Pancreas (tissue), 10 donors: Measurements from ENCODE around the gene NFXL1. TPM values are rescaled to one million over a fixed set of nuclear protein-coding genes. Genes with fewer than 3 reads are reported as not detected.

ENCODE experiments used
- ATAC-seq, 4 donors: fragments of 200-7000 bp; cut with Tn5 transposase; one replicate each; pipeline versions ENCODE4 v1.8.0 to v1.9.1; 2020; ENCODE audit warnings: mild to moderate bottlenecking in 4 of 4, moderate library complexity in 4 of 4
- DNase-seq, 6 donors: peaks; one replicate each; pipeline ENCODE4 v3.0.0-alpha.2; 2020
- FAIRE-seq: peaks from 2 replicates; lab custom pipeline; 2012; peaks lifted over from hg19 to GRCh38; lab: Jason Lieb, UNC
- H3K27ac ChIP-seq, 4 donors: fragments of 200-600 bp; sonication (generic); 1 replicate in 3 of 4; 2 replicates in 1 of 4; pipeline versions ENCODE4 v1.5.0 to v1.8.0; 2020
- H3K27me3 ChIP-seq, 4 donors: fragments of 200-600 bp; one replicate each; pipeline ENCODE4 v1.8.0; 2021
- H3K36me3 ChIP-seq, 3 donors: fragments of 200-600 bp; sonication (generic) in 1 of 3; one replicate each; pipeline versions ENCODE4 v1.5.0 to v1.8.0; 2020 to 2021
- H3K4me1 ChIP-seq, 3 donors: fragments of 200-600 bp; one replicate each; pipeline ENCODE4 v1.8.0; 2021
- H3K4me3 ChIP-seq, 4 donors: fragments of 200-600 bp; sonication (generic) in 2 of 4; one replicate each; pipeline versions ENCODE4 v1.5.0 to v1.8.0; 2020 to 2021
- H3K9me3 ChIP-seq, 4 donors: fragments of 200-600 bp; one replicate each; pipeline ENCODE4 v1.8.0; 2021
- CTCF ChIP-seq, 4 donors: fragments of 200-600 bp; sonication (generic) in 3 of 4; IDR thresholded peaks; one replicate each; pipeline versions ENCODE4 v1.5.0 to v1.8.0; 2021; ENCODE audit warnings: antibody characterized with exemption in 4 of 4
- WGBS, 2 donors: extraction: QIAGEN DNeasy Blood & Tissue Kit; methylation state at CpG; one replicate each; pipeline ENCODE4 v1.1.7; 2013; 5-methylcytosine and 5-hydroxymethylcytosine counted together
- intact Hi-C, 3 donors: fragments of 100-400 bp; cut with DNase I; formaldehyde crosslinking; loops; one replicate each; pipeline versions ENCODE4 v1.11.1 to v1.14.2; 2022
- polyA plus RNA-seq, 2 donors: library from polyadenylated mRNA; stranded (reverse); fragments of 200-250 nt; gene quantifications; one replicate each; pipeline ENCODE4 v1.2.3, GENCODE V29; 2013
- total RNA-seq, 6 donors: library from RNA; stranded (reverse); fragmentation: NEBNext Ultra II Directional in 4 of 6; extraction: Animal tissue kit (Norgen Biotek cat#: 25700) in 4 of 6; gene quantifications; one replicate each; pipeline versions ENCODE4 v1.2.1 to v1.2.4, GENCODE V29; 2021 to 2023
- donor health status: healthy with polysubstance abuse.
- donor health status: DM: no; HTN: no; CAD: no; lungs with moderate emphysema.
- donor health status: DM: no; HTN: no; CAD: no.
- donor health status: control.
- donor health status: control.
- donor health status: Bipolar disorder and iron deficiency.
- donor health status: DM: yes; HTN: yes; CAD: no.
- donor health status: DM: no; HTN: no; CAD: no.
- donor health status: DM: no; HTN: no; CAD: no.
- donor health status: DM: yes; HTN: yes; CAD: no.

The NFXL1 gene
- total RNA-seq (10 to 100 TPM in 4 of 6 donors, 1 to 10 TPM in 2; 8.7 to 11.5 (median 10.3) TPM), polyA plus RNA-seq (1 to 10 TPM; 7.5 to 8.9 TPM)

- no peaks in the 10 kb centered on the region for H3K9me3 ChIP-seq
- DNase-seq (peak; percentile 97 to 98 (median 98)), FAIRE-seq (no peak), ATAC-seq (peak; percentile 96 to 99 (median 98))
- H3K36me3 ChIP-seq, result no peaks in the 10 kb centered on the region
- no peaks in the 10 kb centered on the region for H3K27me3 ChIP-seq
- H3K4me3 ChIP-seq, result peak within 1 kb of the TSS; percentile 54 to 84 (median 79)
- 0% methylated on average over 54 to 55 of the region's 55 CpGs for WGBS, 2 donors
- H3K27ac ChIP-seq, result peak within 1 kb of the TSS; percentile 77 to 92 (median 80)
- intact Hi-C loops, result no loop called here
- H3K4me1 ChIP-seq, result peaks cover 0 to 22% (median 6%) of the 10 kb centered on the region in 3 donors
- TF ChIP-seq CTCF (IDR thresholded peaks at IDR 0.05), result no peak
These were observed at the start of gene NFXL1 for GRCh38 chr4:47914220-47914925. TSS of gene NFXL1 (minus strand) at chr4:47914583. CDS start at chr4:47914203, 380 bp downstream.

GRCh38 chr4:47954677-47955076, 40.3 kb upstream of the NFXL1 start:
- no peak for TF ChIP-seq CTCF (IDR thresholded peaks at IDR 0.05)
- Histone ChIP-seq H3K27me3 (no peaks in the 10 kb centered on the region), H3K9me3 (no peaks in the 10 kb centered on the region), H3K4me1 (no peaks in the 10 kb centered on the region), H3K27ac (no peak overlapping the region), H3K4me3 (no peak overlapping the region), H3K36me3 (no peaks in the 10 kb centered on the region)
- FAIRE-seq (no peak), DNase-seq (no peak), ATAC-seq (no peak)
- intact Hi-C loops, result no loop called here
- 76 to 78% methylated on average over 6 of the region's 6 CpGs for WGBS, 2 donors

- Histone ChIP-seq H3K27ac (no peak overlapping the region), H3K4me1 (no peaks in the 10 kb centered on the region), H3K36me3 (no peaks in the 10 kb centered on the region), H3K27me3 (no peaks in the 10 kb centered on the region), H3K9me3 (no peaks in the 10 kb centered on the region), H3K4me3 (no peak overlapping the region)
- no peak for TF ChIP-seq CTCF (IDR thresholded peaks at IDR 0.05)
- peak in 1 of 6 donors; percentile 29 for DNase-seq
- no peak for FAIRE-seq
- 66 to 74% methylated on average over 10 of the region's 10 CpGs for WGBS, 2 donors
- ATAC-seq, result no peak
- intact Hi-C loops, result no loop called here
These were observed 39.9 kb upstream of the NFXL1 start for GRCh38 chr4:47954245-47954644.

GRCh38 chr4:47945930-47946726, 31.7 kb upstream of the NFXL1 start:
- WGBS, 2 donors, result 90 to 91% methylated on average over 5 of the region's 5 CpGs
- Histone ChIP-seq H3K4me1 (no peaks in the 10 kb centered on the region), H3K27me3 (no peaks in the 10 kb centered on the region), H3K4me3 (no peak overlapping the region), H3K9me3 (no peaks in the 10 kb centered on the region), H3K27ac (no peak overlapping the region), H3K36me3 (no peaks in the 10 kb centered on the region)
- DNase-seq, result no peak
- no peak for ATAC-seq
- intact Hi-C loops, result loop anchor here in 1 of 3 donors (10.0 kb wide), 1 partner anchor 271 kb away; no protein-coding TSS in a partner anchor
- TF ChIP-seq CTCF (IDR thresholded peaks at IDR 0.05), result no peak
- no peak for FAIRE-seq
